K562 (cell line): ENCODE measurements around the gene CACNG3. TPM values are rescaled to one million over a fixed set of nuclear protein-coding genes. Genes with fewer than 3 reads are reported as not detected.

Source experiments
- ATAC-seq: fragments of 200-7000 bp; cut with Tn5 transposase; 3 replicates; pipeline ENCODE4 v1.9.1; 2020; ENCODE audit warnings: moderate library complexity
- BruUV-seq: library from RNA; stranded (reverse); fragments of 400-500 nt; replicated peaks from 2 replicates; lab custom pipeline; 2021; lab: Mats Ljungman, UMichigan
- CTCF ChIA-PET: fragments of 300-600 bp; formaldehyde crosslinking; extraction: SDS; loops from one replicate; lab custom pipeline; 2021; ENCODE audit warnings: low intra/inter-chr PET ratio; lab: Yijun Ruan, JAX
- POLR2A ChIA-PET: fragments of 300-600, 350-650 bp; sonication (Branson Sonifier 250); formaldehyde crosslinking; extraction: SDS; loops from one replicate; lab custom pipeline; 2021; ENCODE audit warnings: antibody characterized with exemption, inconsistent platforms; lab: Yijun Ruan, JAX
- DNase-seq, 4 experiments: peaks; one replicate each; pipeline versions ENCODE4 v3.0.0 to v3.0.0-alpha.2; 2011 to 2018; ENCODE audit warnings: low spot score in 3 of 4, mixed read lengths in 3 of 4; ENCODE audit errors: extremely low read depth in 1 of 4
- FAIRE-seq: peaks from 2 replicates; lab custom pipeline; 2011; peaks lifted over from hg19 to GRCh38; lab: Jason Lieb, UNC
- H2AFZ ChIP-seq: 2 replicates; pipeline ENCODE4 v1.6.0; 2011; ENCODE audit warnings: low read depth, low read length, control low read depth, inconsistent platforms
- H3K27ac ChIP-seq: fragments of 200-600 bp; 3 replicates; pipeline ENCODE4 v1.8.0; 2011; ENCODE audit warnings: low read depth, mild to moderate bottlenecking, control low read depth, inconsistent platforms, low read length, moderate library complexity, mixed read lengths; ENCODE audit errors: extremely low read depth
- H3K27me3 ChIP-seq, 2 experiments: fragments of 300-600 bp in 1 of 2; 2 replicates in 1 of 2; 3 replicates in 1 of 2; pipeline versions ENCODE4 v1.6.0 to v1.8.0; 2011; ENCODE audit warnings: inconsistent platforms in 2 of 2, low read length in 2 of 2, mild to moderate bottlenecking in 1 of 2, mixed read lengths in 1 of 2, moderate library complexity in 1 of 2; ENCODE audit not compliant: control insufficient read depth in 2 of 2, insufficient read depth in 2 of 2
- H3K36me3 ChIP-seq: fragments of 300-600 bp; 3 replicates; pipeline ENCODE4 v1.8.0; 2011; ENCODE audit warnings: mild to moderate bottlenecking, low read length, inconsistent platforms; ENCODE audit not compliant: control insufficient read depth, insufficient read depth
- H3K4me1 ChIP-seq, 2 experiments: fragments of 200-600 bp in 1 of 2; replicated peaks in 1 of 2; 2 replicates in 1 of 2; 3 replicates in 1 of 2; pipeline versions ENCODE4 v1.5.1 to v1.8.0; 2011; ENCODE audit warnings: inconsistent platforms in 2 of 2, low read length in 2 of 2, mild to moderate bottlenecking in 1 of 2, mixed read lengths in 1 of 2, moderate library complexity in 1 of 2; ENCODE audit not compliant: control insufficient read depth in 2 of 2, insufficient read depth in 2 of 2
- H3K4me2 ChIP-seq: 2 replicates; pipeline ENCODE4 v1.6.1; 2011; ENCODE audit warnings: low read length, control low read depth, inconsistent platforms, mixed read lengths; ENCODE audit not compliant: insufficient read depth
- H3K4me3 ChIP-seq: fragments of 200-600 bp; sonication (generic), shearing (Covaris generic); 2 replicates; pipeline ENCODE4 v1.5.1; 2016; ENCODE audit warnings: control low read depth, inconsistent platforms
- H3K79me2 ChIP-seq: fragments of 200-600 bp; 3 replicates; pipeline ENCODE4 v1.8.0; 2011; ENCODE audit warnings: low read length, inconsistent platforms; ENCODE audit not compliant: control insufficient read depth, insufficient read depth
- H3K9ac ChIP-seq, 2 experiments: 2 replicates each; pipeline versions ENCODE4 v1.6.0 to v1.6.1; 2011; ENCODE audit warnings: low read depth in 2 of 2, low read length in 2 of 2, control low read depth in 1 of 2, inconsistent platforms in 1 of 2, mild to moderate bottlenecking in 1 of 2, mixed read lengths in 1 of 2; ENCODE audit not compliant: insufficient read depth in 1 of 2
- H3K9me1 ChIP-seq: one replicate; pipeline ENCODE4 v1.6.0; 2011; ENCODE audit warnings: inconsistent platforms, mild to moderate bottlenecking, low read length, moderate library complexity; ENCODE audit not compliant: control insufficient read depth, insufficient read depth
- H3K9me3 ChIP-seq: replicated peaks from 2 replicates; pipeline ENCODE4 v1.5.1; 2011; ENCODE audit warnings: low read depth, low read length, inconsistent platforms; ENCODE audit not compliant: control insufficient read depth, insufficient read depth
- H4K20me1 ChIP-seq: replicated peaks from 2 replicates; pipeline ENCODE4 v1.6.1; 2011; ENCODE audit warnings: low read length, inconsistent platforms, mixed read lengths; ENCODE audit not compliant: control insufficient read depth, insufficient read depth
- BACH1 ChIP-seq: fragments of 200-800 bp; sonication (Bioruptor generic); IDR thresholded peaks from 2 replicates; pipeline ENCODE4 v1.6.1; 2016; ENCODE audit warnings: missing genetic modification characterization, missing compliant biosample characterization
- CAMTA2 ChIP-seq: fragments of 250-450 bp; sonication (Bioruptor Pico); conservative IDR thresholded peaks from 2 replicates; pipeline ENCODE4 v1.5.1; 2022
- CEBPG ChIP-seq, 3 experiments: fragments of 200-800 bp in 1 of 3; sonication (Bioruptor generic) in 1 of 3; sonication (generic) in 1 of 3; formaldehyde crosslinking in 1 of 3; IDR thresholded peaks in 2 of 3; conservative IDR thresholded peaks in 1 of 3; 2 replicates each; pipeline versions ENCODE4 v1.6.1 to v1.8.0; 2016 to 2022; ENCODE audit warnings: missing compliant biosample characterization in 2 of 3, missing genetic modification characterization in 2 of 3, mild to moderate bottlenecking in 1 of 3, missing genetic modification reagents in 1 of 3
- CREM ChIP-seq: IDR thresholded peaks from 2 replicates; pipeline ENCODE4 v1.6.1; 2014; ENCODE audit warnings: antibody characterized with exemption, low read depth
- E4F1 ChIP-seq: fragments of 250-450 bp; sonication (Bioruptor Pico); IDR thresholded peaks from 2 replicates; pipeline ENCODE4 v1.5.0; 2021; ENCODE audit warnings: mild to moderate bottlenecking, borderline replicate concordance
- GATAD2A ChIP-seq: fragments of 450-650 bp; IDR thresholded peaks from 2 replicates; pipeline ENCODE4 v1.6.1; 2017
- IRF9 ChIP-seq: fragments of 450-650 bp; IDR thresholded peaks from 2 replicates; pipeline ENCODE4 v1.6.1; 2016; ENCODE audit warnings: missing biosample characterization, missing genetic modification characterization
- JUNB ChIP-seq: fragments of 450-650 bp; formaldehyde crosslinking; conservative IDR thresholded peaks from 2 replicates; pipeline ENCODE4 v1.4.0; 2020; ENCODE audit warnings: mild to moderate bottlenecking
- JUND ChIP-seq, 2 experiments: IDR thresholded peaks; 2 replicates in 1 of 2; 3 replicates in 1 of 2; pipeline ENCODE4 v1.6.1; 2011; ENCODE audit warnings: borderline replicate concordance in 2 of 2, low read depth in 2 of 2, low read length in 2 of 2, improper control_type of control experiment in 1 of 2, missing biosample characterization in 1 of 2, missing genetic modification characterization in 1 of 2, missing genetic modification reagents in 1 of 2
- RBM39 ChIP-seq: fragments of 200-400 bp; formaldehyde crosslinking; optimal IDR thresholded peaks from 2 replicates; pipeline ENCODE3; 2018; ENCODE audit warnings: low read depth, low read length
- SMARCA4 ChIP-seq: fragments of 450-650 bp; IDR thresholded peaks from 2 replicates; pipeline ENCODE4 v1.6.1; 2016
- U2AF2 ChIP-seq: fragments of 200-400 bp; formaldehyde crosslinking; optimal IDR thresholded peaks from 2 replicates; pipeline ENCODE3; 2017; ENCODE audit warnings: low read depth, mild to moderate bottlenecking, low read length
- ZKSCAN8 ChIP-seq: fragments of 200-800 bp; sonication (Bioruptor generic); IDR thresholded peaks from 2 replicates; pipeline ENCODE4 v1.6.1; 2016; ENCODE audit warnings: missing genetic modification characterization, missing compliant biosample characterization
- ZNF655 ChIP-seq: fragments of 250-450 bp; sonication (Bioruptor Pico); IDR thresholded peaks from 2 replicates; pipeline ENCODE4 v1.5.0; 2021
- WGBS: fragments of 100-300 bp; shearing (Covaris generic); methylation state at CpG from one replicate; pipeline ENCODE4 v1.1.6; 2016; ENCODE audit warnings: low coverage, mixed read lengths; ENCODE audit not compliant: insufficient coverage; ENCODE audit errors: missing lambda C conversion rate; 5-methylcytosine and 5-hydroxymethylcytosine counted together
- in situ Hi-C: fragments of 300-500 bp; cut with MboI; formaldehyde crosslinking; loops from 4 replicates; pipeline ENCODE4 v1.15.0; 2018; ENCODE audit warnings: inconsistent platforms, mixed read lengths
- intact Hi-C: fragments of 100-400 bp; cut with micrococcal nuclease; formaldehyde crosslinking; loops from 2 replicates; pipeline ENCODE4 v1.14.2; 2022
- polyA plus RNA-seq, 8 experiments: library from polyadenylated mRNA; depleted of rRNA in 4 of 8; stranded (reverse) in 5 of 8; unstranded in 3 of 8; fragments of >200 nt; fragmentation: Nextera tagmentation in 2 of 8; fragmentation: Illumina TruSeq in 1 of 8; extraction: Ambion mirVana in 2 of 8; extraction: Trizol in 1 of 8; gene quantifications; 2 replicates each; pipeline versions ENCODE4 v1.2.1 to v1.2.3, GENCODE V29; 2011 to 2014; ENCODE audit warnings: inconsistent platforms in 1 of 8, missing spikeins in 1 of 8
- total RNA-seq, 7 experiments: library from RNA; depleted of rRNA in 6 of 7; stranded (reverse); fragments of >200 nt in 6 of 7; fragmentation: Illumina TruSeq in 2 of 7; extraction: Trizol in 2 of 7; gene quantifications; 2 replicates each; pipeline versions ENCODE4 v1.2.1 to v1.2.3, GENCODE V29; 2011 to 2021; ENCODE audit warnings: low replicate concordance in 1 of 7

The CACNG3 gene
- total and polyA plus RNA-seq, 9 of the 15 experiments (the other 6 are each of a cell fraction or from before 2014, with no cell fraction given): not detected

- 5% methylated on average over 4 of the region's 5 CpGs for WGBS
- no peak for TF ChIP-seq GATAD2A
- peak; percentile 64; the same call in 1 of the 2 replicates for TF ChIP-seq JUND (IDR thresholded peaks at IDR 0.05; ENCODE audit: borderline replicate concordance, low read depth, low read length)
- TF ChIP-seq JUND (tag; IDR thresholded peaks at IDR 0.05; ENCODE audit: borderline replicate concordance, low read depth, low read length): peak; percentile 46; the same call in 2 of the 3 replicates
- TF ChIP-seq U2AF2: no peak
- TF ChIP-seq IRF9 (tag): 0 out of 2 replicates have a peak, but pooled peaks have one; percentile 17
- peak; percentile 23; the same call in 1 of the 2 replicates for TF ChIP-seq CREM
- TF ChIP-seq ZNF655: no peak
- no peak for TF ChIP-seq BACH1 (tag)
- TF ChIP-seq SMARCA4: no peak
- TF ChIP-seq CAMTA2 (CRISPR knock-in tag): no peak
- TF ChIP-seq JUNB: no peak
- no peak for TF ChIP-seq RBM39
- TF ChIP-seq CEBPG (CRISPR knock-in tag; IDR thresholded peaks at IDR 0.05): peak; percentile 81
- peak; percentile 97 to 98 for TF ChIP-seq CEBPG (tag; conservative IDR thresholded peaks at IDR 0.05 in 1 of 2, IDR thresholded peaks at IDR 0.05 in 1 of 2)
- TF ChIP-seq ZKSCAN8 (CRISPR knock-in tag): no peak
- no peak for TF ChIP-seq E4F1 (CRISPR knock-in tag)
Measured at GRCh38 chr16:24257958-24258357, 1.8 kb downstream of the CACNG3 start.

More at GRCh38 chr16:24257958-24258357, 1.8 kb downstream of the CACNG3 start:
- no peaks in the 10 kb centered on the region for H3K9me3 ChIP-seq
- in situ Hi-C loops: loop anchor here (10.0 kb wide), 1 partner anchor 523 kb away; no protein-coding TSS in a partner anchor
- H3K9ac ChIP-seq: no peak overlapping the region
- no peak overlapping the region for H3K27ac ChIP-seq
- H3K4me3 ChIP-seq: no peak overlapping the region
- no peak overlapping the region for H3K4me2 ChIP-seq
- H3K79me2 ChIP-seq: no peaks in the 10 kb centered on the region
- H4K20me1 ChIP-seq: 0 out of 2 replicates have a peak, but pooled peaks cover 4% of the 10 kb centered on the region
- intact Hi-C loops: loop anchor here (10.0 kb wide), 1 partner anchor 523 kb away; no protein-coding TSS in a partner anchor
- no peaks in the 10 kb centered on the region for H3K9me1 ChIP-seq
- no TSS peak for BruUV-seq
- no peaks in the 10 kb centered on the region for H3K36me3 ChIP-seq
- peaks cover 0 to 8% of the 10 kb centered on the region in 2 experiments; a peak in 1 of 5 replicates for H3K4me1 ChIP-seq
- ChIA-PET POLR2A (no interaction called here), CTCF (no interaction called here)
- no peak overlapping the region for H2AFZ ChIP-seq
- peaks cover 5 to 16% of the 10 kb centered on the region in 2 experiments; a peak in 2 of 5 replicates for H3K27me3 ChIP-seq
- FAIRE-seq (no peak), ATAC-seq (no peak), DNase-seq (no peak)
